GM18873 (cell line): ENCODE data around the gene MOB3A.
"Not testable (repeated sequence)": the region's sequence is repeated elsewhere in the genome, so short reads cannot be mapped to it uniquely, and the experiment has no call there.

Experiments used
- ATAC-seq: cut with Tn5 transposase; IDR thresholded peaks from one replicate; pipeline ENCODE4 v1.9.1; 2021; ENCODE audit warnings: mild to moderate bottlenecking, moderate library complexity, moderate number of reproducible peaks; ENCODE audit not compliant: unreplicated experiment, low FRiP score

MOB3A gene

DNA sequence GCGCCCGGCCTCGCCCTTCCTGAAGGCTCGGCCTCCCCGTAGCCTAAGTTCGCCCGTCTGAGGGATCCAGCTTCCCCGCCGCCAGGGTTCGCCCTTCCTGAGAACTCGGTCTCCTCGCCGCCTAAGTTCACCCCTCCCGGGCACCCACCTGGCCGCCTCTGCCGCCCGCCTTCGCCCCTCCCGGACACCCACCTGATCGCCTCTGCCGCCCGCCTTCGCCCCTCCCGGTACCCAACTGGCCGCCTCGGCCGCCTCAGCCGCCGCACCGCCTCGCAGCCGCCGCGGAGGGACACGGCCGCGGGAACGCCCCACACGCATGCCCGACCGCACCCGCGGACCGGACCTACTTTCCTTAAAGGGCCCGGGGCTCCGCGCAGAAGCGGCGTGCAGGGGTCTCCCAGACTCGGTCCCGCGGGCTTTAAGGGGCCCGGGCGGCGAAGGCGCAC is at the start of gene MOB3A:
MOB3A (minus strand) TSS at position 293 of the 446 bp plus-strand sequence. CDS start 17,766 bp downstream, outside the sequence.
- ATAC-seq = peak; percentile 25

DNA sequence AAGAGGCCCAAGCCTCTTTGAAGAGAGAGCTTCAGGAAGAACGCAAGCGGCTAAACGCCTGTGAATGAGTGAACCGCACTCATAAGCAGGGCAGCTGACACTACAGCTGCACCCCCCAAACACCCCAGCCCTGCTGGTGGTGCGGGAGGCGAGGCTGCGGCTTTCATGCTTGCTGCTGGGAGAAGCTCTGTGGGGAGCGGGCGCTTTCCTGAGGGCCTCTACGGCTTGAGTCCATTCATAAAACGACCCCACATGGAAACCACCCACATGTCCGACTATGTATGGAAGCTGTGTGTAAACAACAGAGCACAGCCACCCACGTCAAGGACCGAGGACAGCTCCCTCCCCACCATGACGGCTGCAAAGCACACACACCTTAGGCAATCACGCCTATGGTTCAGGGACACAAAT is 49.7 kb upstream of the MOB3A start:
- ATAC-seq = no peak

DNA sequence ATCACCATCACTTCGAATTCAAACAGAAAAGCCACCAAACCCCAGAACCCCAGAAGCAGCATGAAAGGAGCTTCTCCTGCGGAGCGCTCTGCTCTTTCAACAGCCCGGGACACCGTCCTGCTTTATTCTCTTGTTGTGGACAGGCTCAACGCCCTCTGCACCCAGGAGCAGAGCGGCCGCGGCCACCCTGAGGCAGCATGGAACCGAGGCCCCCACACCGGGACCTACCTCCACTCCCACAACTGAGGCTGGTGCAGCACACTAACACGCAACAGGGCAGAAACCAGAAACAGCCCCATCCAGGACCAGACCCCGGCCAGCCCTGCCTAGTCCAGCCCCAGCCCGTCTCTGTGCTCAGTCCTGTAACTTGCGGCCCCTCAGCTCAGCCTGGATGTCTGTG is 48.1 kb upstream of the MOB3A start:
- no peak for ATAC-seq

DNA sequence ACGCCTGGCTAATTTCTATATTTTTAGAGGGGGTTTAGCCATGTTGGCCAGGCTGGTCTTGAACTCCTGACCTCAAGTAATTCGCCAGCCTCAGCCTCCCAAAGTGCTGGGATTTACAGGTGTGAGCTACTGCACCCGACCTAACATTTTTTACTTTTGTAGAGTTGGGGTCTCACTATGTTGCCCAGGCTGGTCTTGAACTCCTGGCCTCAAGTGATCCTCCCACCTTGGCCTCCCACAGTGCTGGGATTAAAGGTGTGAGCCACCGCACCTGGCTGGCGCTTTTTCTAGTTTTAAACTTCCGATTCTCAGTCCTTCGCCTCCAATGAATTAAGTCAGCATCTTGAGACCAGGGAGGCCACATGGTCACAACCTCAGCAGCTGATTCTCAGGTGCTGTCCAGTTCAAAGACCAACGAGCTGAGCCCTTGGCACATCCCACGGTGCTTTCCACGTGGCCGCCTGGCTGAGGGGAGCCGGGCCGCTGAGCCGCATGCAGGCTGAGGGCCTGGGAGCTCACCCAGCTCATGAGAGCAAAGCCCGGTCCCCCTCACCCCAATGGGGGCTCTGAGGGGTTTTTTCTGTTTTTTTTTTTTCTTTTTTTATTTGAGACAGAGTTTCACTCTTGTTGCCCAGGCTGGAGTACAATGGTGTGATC is 46.2 kb upstream of the MOB3A start:
- ATAC-seq = no peak

DNA sequence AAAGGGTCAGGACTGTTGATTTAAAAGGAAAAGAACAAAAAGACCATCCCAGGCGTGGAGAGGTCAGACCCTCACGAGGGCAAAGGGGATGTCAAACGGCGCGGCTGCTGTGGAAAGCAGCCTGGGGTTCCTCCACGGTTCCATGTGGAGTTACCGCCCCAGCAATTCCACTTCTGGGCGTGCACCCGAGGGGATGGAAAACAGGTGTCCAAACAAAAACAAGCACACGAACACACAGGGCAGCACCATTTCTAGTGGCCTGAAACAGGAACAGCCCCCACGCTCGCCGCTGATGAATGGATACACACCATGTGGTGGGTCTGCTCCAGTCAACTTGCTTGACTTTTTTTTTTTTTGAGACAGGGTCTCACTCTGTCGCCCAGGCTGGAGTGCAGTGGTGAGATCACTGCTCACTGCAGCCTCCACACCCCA is 44.0 kb upstream of the MOB3A start:
- no peak for ATAC-seq

DNA sequence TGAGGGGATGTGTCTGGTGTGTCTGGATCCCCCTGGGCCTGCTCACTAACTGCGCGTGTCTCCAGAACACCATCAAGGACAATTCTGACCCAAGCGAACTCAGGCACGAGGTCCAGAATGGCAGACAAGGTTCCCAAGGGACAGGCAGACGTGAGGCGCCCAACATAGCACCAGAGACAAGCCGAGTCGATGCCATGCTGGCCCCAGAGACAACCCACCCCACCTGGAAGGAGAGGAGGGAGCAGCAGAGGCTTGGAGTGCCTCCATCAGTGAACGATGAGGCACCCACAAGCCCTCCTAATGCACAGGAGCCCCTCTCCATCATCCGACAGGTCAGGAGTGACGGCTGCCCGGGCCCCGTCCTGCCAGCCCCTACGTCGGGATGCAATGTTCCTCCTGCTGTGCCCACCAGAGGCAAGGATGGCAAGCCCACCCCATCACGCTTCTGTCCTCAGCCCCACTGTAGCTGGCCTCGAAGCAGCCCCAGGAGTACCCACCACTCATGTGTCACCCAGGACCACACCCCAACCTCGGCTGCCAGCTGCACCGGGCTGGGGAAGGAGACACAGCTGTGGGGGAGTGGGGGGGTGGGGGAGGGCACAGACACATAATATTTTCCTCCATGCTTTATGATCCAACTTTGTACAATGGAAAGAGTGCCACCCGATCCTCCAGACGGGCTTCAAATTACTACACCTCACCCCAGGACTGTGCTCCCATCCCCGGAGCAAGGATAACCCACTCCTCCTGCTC is 43.4 kb upstream of the MOB3A start:
- no peak for ATAC-seq

DNA sequence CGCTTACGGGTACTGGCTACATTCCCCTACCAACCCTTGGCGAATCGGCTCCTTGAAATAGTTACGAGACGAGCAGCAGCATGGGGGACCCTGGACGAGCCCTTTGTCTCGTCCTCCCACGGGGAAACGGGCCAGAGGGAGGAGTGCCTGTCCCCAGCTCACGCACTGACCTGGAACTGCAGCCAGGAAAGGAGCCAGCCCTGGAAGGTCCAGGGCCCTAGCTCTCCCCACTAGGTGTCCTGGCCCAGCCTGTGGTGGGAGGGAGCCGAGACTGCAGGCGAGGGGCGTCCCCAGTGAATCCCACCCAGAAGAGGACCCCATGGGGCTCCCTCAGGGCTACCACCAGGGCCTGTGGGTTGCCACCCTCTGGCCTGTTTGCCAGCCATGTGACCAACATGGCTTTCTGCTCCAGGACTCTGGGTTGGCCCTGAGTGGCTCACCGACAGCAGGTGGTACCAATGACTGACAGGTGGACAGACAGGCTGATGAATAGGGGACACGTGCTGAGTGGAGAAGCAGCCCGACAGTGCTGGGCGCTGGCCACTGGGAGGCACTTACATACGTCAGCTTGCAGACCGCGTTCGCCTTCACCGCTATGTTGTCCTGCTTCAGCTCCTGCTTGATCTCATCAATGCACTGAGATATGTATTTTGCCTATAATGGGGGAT is 42.1 kb upstream of the MOB3A start:
- ATAC-seq = no peak

DNA sequence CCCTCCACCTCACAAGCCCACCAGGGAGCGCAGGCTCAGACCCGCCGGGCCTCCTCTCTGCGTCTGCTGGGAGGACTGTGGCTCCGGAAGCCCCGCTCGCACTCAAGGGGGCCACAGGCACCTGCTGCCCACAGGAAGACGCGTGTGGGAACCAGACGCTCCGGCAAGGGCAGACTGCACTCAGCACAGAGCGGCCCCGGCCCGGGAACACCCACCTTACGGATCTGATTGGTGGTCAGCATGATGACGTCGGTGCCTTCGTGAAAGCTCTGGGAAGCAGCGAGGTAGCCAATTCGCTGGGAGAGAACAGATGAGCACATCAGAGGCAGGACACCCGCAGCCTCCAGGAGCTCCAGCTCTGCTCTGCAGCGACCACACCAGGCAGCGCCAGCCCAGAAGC is 40.7 kb upstream of the MOB3A start:
- ATAC-seq = no peak

DNA sequence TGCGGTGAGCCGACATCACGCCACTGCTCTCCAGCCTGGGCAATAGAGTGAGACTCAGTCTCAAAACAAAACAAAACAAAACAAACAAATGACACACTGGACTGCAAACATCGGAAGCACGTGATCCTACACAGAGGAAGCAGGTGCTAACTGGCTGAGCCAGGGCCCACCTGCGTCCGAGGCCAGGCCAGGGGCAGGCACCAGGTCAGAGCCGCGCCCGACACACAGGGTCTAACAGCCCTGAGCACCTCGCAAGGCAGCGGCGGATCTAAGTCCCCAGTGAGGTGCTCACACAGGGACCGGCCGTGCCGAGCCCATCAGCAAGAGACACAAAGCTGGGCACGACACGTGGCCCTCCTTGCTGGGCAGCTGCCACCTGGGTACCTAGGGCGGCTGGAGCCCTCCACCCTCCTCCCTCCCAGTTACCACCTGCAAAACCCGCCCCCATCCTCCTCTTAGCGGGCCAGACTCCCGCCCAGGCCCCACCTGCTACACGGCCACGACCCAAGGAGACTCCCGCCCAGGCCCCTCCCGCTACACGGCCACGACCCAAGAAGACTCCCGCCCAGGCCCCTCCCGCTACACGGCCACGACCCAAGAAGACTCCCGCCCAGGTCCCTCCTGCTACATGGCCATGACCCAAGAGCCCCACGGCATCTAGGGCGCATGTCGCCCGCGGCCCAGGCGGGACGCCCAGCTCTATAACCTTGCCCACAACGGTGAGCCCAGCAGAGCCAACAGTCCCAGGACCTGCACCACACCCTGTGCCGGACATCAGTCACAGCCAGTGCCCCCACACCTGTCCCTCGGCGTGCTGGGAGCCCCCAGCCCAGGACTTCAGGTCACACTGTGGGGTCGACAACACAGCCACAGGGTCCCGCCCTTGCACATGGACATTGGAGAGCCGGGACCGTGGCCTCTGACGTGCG is 39.6 kb upstream of the MOB3A start:
- ATAC-seq = no peak

DNA sequence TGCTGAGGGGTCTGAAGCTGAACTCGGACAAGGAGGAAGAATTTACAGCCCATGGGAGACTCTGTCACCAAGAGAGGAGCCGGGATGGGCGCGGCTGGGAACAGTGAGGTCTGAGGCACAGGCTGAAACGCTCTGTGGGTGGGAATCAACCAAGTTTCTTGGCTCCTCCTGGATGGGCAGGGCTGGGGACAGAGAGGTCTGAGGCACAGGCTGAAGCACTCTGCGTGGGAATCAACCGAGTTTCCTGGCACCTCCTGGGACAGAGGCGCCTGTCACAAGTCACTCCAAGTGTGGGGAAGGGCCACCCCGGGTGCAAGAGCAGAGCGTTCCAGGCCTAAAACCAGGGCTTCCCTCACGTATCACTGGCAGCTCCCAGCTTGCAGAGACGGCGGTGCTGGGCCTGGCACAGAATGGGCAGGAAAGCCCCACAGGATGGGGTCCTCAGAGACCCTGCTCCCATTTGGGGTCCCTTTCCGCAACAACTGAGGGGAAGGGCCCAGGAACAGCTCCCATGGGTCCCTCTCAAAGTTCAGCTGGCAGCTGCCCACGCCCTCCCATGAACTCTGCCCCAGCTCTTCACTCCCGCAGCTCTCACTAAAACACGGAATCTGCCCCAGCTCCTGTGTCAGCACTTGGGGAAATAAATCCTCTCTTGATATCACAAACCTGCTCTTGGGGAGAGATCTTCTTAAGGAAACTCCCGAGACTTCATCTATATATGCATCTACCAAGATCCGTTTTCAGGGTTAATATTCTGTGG is 36.8 kb upstream of the MOB3A start:
- ATAC-seq = no peak

DNA sequence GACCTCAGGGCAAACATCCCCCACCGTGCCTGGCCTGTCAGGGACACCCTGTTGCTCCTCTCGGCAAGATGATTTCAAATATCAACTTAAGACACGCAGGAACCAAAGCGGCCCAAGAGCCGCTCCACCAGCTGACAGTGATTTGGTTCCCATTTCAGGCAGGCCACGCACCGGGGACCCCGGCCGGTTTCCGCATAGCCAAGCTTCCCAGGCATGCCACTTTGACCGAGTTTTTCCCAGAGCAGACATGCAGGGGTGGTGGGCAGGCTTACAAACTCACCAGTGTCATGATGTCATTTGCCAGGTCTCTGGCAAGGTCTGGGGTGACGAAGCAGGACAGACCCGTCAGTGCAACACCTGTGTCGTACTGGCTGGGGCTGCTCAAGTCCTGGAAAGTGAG is 36.1 kb upstream of the MOB3A start:
- no peak for ATAC-seq

DNA sequence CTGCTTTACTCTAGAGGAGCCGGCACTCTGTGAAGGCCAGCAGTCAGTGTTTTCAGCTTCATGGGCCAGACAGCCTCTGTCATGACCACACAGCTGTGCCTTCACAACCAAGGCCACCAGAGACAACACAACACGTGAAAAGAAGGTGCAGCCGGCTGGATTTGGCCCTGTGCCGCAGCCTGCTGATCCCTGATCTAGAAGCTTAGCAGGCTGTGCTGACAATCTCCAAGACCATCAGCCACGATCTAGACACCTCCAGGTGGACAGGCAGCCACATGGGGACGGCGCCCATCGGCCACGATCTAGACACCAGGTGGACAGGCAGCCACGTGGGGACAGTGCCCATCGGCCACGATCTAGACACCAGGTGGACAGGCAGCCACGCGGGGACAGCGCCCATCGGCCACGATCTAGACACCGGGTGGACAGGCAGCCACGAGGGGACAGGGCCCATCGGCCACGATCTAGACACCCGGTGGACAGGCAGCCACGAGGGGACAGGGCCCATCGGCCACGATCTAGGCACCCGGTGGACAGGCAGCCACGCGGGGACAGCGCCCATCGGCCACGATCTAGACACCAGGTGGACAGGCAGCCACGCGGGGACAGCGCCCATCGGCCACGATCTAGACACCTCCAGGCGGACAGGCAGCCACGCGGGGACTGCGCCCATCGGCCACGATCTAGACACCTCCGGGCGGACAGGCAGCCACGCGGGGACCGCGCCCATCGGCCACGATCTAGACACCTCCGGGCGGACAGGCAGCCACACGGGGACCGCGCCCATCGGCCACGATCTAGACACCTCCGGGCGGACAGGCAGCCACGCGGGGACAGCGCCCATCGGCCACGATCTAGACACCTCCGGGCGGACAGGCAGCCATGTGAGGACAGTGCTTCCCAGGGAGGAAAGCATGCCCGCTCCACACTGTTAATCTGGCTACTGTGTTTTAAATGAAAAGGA is 35.2 kb upstream of the MOB3A start:
- ATAC-seq = not testable (repeated sequence)

DNA sequence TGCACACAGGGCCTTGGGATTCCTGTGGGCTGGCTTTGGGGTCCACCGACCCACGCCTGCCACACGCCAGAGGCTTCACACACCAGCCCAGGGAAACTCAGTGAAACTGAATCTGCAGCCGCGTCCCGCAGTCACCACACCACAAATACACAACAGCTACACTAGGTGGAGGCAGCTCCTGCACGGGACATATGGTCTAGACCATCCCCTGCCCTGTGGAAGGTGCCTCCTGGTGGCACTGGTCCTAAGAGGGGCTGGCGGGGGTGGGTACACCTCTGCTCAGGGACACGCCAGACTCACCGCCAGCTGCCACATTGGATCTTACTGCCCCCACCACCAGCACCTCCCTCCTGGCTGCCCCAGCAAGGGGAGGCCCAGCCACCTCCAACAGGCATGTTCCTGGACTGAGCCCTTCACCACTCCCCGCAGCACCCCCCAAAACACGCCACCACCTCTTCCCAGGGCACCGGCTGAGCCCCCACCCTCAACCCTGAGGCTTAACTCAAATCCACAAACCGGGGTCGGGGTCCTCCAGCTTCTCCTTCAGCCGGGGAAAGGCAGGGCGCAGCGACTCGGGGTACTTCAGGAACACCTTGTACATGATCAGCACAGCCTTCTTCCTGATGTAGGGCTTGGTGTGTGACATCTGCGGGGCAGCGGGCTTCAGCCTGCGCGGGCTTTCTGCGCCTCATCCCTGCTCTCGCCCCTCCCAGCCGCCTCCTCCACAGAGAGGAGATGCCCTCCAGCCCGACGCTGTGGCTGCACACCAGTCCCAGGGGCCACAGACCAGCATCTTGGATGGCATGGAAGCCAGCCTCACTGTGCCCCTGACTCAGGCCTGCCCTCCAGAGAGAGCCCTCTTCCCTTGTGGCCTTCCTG is 34.0 kb upstream of the MOB3A start:
- ATAC-seq = no peak

DNA sequence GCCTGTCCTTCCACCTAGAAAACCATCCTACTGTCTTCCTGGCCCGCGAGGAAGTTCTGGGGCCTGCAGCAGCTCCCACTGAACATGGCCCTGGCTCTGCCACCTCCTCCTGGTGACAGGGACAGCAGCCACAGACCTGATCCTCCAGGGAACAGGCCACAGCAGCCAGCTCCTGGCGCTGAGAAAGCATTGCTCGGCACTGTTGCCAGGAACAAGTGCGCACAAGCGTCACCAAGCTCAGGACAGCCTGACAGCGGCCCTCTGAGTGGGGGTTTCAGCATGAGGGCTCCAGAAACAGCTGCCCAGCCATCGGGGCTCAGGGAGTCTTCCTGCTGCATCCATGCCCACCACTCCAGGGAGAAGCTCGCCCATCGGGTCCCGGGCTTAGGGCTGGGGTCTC is 33.4 kb upstream of the MOB3A start:
- no peak for ATAC-seq

DNA sequence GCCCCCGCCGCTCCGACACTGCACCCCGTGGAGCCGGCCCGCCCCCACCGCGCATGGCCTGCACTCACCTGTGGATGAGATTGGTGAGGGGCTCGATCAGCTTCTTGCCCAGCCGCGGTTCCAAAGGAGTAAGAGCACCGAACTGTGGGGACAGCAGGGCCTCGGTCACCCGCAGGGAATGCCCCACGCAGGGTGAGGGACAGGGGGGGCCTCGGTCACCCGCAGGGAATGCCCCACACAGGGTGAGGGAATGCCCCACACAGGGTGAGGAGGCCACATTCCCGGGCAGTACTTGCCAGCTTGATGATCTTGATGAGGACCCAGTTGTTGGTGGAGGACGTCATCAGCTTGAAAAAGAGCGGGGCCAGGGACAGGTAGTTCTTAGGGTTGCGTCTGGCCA is 32.9 kb upstream of the MOB3A start:
- ATAC-seq = no peak

DNA sequence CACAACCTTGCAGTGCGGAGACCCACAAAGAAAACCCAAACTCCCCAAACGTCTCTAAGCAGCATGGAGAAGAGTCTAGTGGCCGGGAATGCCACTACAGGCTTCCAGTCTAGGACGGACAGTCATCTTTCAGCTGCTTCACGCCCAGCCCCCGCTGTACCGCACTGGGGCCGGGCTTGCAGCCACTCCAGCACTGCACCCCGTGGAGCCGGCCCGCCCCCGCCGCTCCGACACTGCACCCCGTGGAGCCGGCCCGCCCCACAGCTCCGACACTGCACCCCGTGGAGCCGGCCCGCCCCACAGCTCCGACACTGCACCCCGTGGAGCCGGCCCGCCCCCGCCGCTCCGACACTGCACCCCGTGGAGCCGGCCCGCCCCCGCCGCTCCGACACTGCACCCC is 32.1 kb upstream of the MOB3A start:
- not testable (repeated sequence) for ATAC-seq

DNA sequence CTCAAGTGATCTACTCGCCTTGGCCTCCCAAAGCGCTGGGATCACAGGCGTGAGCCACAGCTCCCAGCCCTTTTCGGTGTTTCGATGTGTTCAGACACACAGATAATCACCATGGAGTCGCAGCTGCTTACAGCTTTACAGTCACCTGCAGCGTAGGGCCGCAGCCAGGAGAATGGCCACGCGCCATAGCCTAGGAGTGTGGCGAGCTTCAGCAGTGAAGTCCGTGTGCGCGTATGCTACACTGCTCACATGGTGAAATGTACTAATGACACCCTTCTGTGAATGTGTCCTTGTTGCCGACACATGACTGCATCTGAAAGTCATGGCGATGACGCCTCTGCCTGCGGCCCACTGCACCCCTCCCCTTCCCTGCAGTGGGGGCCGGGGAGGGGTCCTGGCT is 31.6 kb upstream of the MOB3A start:
- no peak for ATAC-seq
